Stimulated activated CD8-positive, alpha-beta memory T cell treated with anti-CD3 and anti-CD28 coated beads, Interleukin-12 subunit alpha, Interleukin-12 subunit beta, amount 100 ng/mL, for 24 hours (primary cell): ENCODE results near the gene SLC7A6.

Experiments used
- DNase-seq: peaks from one replicate; pipeline ENCODE4 v3.0.0-alpha.2; 2020; ENCODE audit errors: extremely low read depth

The SLC7A6 gene

GRCh38 chr16:68345958-68346635 lies 81.8 kb downstream of the SLC7A6 start:
- DNase-seq: no peak

- no peak for DNase-seq
Observed at GRCh38 chr16:68346892-68347480, 82.7 kb downstream of the SLC7A6 start.

GRCh38 chr16:68347605-68348004 lies 83.3 kb downstream of the SLC7A6 start:
- no peak for DNase-seq

- DNase-seq: no peak
Observed at GRCh38 chr16:68348639-68349445, 84.5 kb downstream of the SLC7A6 start.

GRCh38 chr16:68349838-68350410 lies 85.6 kb downstream of the SLC7A6 start:
- DNase-seq: no peak

GRCh38 chr16:68350813-68351350 lies 86.6 kb downstream of the SLC7A6 start:
- DNase-seq: no peak
